GM18858 (cell line): ENCODE measurements around the gene CMC2.

Source experiments
- ATAC-seq: cut with Tn5 transposase; IDR thresholded peaks from one replicate; pipeline ENCODE4 v1.9.1; 2021; ENCODE audit not compliant: unreplicated experiment

Gene CMC2

DNA sequence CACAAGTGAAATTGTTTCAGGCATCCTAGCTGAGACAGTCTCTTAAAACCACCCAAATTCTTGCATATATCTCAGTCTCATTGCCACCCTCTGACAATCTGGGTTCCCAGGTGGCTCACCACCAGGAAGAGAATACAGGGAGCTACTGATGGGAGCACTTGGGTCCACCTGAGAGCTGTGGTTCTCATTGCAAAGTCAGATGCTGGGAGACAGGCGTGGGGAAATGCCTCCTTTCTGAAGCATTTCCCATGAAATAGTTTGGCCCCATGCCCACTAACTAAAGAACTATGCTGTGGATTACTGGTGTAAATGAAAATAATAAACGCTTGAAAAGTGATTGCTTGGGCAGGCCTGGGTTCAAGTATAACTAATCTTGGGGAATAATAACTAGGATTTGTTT lies 70.3 kb downstream of the CMC2 start:
- no peak for ATAC-seq

DNA sequence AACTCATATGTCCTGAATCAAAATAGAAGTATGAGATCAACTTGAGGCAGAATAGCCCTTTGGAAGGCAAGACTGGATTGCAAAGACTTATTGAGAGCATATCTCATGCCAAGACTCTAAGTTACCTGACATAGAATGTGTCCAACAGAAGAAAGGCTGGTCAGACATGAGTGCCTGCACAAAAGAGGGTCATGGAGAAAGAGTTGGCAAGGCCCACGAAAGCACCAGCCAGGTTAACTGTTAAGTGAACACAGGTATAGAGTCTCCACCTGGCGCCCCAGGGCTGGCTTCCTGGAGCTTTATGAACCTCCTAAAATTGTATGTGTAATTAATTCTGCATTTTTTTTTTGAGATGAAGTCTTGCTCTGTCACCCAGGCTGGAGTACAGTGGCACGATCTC lies 71.0 kb downstream of the CMC2 start:
- ATAC-seq: no peak

DNA sequence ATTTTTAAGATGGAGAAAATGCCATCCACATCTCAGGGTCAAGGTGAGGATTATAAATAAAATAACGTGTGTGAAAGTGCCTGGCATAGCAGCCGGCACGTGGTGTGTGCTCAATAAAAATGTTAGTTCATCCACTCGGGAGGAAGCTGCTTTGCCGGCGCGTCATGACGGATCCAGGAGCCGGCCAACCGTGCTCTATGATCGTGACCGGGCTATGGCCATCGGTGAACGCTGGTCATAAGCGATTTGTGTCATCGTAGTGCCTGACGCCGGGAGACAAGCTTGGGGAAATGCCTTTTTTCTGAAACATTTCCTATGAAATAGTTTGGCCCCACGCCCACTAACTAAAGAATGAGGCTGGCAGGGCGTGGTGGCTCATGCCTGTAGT lies 74.0 kb downstream of the CMC2 start:
- ATAC-seq: no peak

DNA sequence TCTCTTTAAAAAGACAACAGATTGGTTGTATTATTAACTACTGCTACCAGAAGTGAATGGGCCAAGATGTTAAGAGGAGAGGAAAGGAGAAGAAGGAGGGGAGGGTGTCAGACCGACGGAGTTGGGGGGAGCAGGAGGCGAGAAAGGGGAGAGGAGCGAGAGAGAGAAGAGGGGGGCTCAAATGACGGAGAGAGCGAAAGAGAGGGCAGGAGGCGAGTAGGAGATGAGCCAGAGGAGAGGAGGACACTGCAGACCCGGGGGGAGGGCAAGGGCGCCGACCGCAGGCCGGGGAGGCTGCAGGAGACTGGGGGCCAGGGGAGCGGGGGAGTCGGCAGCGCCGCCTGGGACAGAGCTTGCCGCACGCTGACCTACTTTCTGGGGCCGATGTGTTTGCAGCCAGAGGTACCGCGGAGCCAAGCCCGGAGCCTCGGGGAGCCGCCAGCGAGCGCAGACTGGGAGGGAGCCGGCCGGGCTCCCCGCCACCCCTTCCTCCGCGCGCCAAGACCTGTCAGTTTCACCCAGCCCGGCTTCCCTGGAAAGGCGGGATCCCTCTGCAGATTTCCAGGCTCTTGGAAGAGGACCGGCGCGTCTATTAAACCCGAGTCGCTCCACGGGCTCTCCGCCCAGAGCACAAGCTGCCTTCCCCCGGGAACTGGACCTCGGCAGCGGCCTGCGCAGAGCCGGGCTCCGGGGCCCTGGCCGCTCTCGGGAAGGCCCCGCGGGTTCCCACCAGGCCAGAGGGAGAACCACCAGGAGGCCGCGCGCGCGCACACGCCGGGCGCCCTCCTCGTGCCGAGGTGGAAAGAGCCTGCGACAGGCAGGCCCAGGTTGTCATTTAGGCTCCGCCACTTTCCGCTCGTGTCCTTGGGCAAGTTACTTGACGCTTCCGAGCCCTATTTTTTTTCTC lies 74.6 kb downstream of the CMC2 start:
- no peak for ATAC-seq

DNA sequence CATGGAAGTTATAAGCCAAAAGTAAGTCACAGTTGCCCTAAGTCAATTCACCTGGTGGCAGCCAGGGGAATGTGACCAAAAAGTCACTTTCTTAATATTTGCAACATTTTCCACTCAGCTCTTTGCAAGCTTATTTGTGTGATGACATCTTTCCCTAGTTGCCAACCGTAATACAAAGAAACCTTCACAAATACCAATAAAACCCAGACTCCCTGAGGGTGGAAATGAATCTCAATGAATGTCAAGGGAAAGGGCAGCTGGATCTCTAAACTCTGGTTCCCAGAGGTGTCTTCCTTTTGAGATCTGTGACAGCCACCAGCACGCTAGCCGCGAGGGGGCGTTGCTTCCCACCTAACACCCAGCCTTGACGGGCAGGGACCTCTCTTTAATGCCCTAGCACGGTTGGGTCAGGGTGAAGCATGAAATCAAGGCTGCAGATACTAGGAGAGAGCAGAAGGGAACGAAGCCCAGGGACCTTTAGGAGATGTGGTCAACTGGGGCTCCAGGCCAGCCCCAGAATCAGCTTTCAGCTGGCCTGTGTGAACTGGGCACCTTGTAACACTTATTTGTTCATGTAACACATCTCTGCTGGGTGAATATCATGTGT lies 82.2 kb downstream of the CMC2 start:
- ATAC-seq: peak; percentile 62

DNA sequence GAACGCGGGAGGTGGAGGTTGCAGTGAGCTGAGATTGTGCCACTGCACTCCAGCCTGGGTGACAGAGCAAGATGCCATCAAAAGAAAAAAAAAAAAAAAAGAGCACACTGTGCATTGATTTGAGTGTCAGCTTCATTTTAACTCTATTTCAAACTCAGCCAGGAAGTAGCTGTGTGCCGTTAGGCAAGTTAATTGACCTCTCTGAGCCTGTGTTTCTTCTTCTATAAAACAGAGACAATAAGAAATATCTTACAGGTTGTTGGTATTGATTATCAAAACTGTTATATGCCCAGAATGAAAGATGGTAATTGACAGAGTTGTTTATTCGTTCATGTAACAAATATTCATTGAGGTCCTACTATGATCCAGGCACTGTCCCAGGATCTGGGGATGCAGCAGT lies 83.3 kb downstream of the CMC2 start:
- ATAC-seq: no peak
